GM23338 (cell line): ENCODE results near the gene KAZN. TPM values are rescaled to one million over a fixed set of nuclear protein-coding genes. Genes with fewer than 3 reads are reported as not detected.
A peak's percentile ranks its signal among the peaks of the same experiment; 100 is the strongest.

Source experiments
- ATAC-seq: fragments of 200-7000 bp; cut with Tn5 transposase; 3 replicates; pipeline ENCODE4 v1.9.1; 2020
- DNase-seq: peaks from one replicate; pipeline ENCODE4 v3.0.0-alpha.2; 2015; ENCODE audit warnings: low spot score
- H2AFZ ChIP-seq: fragments of 200-600 bp; sonication (generic); 2 replicates; pipeline ENCODE4 v1.8.0; 2016; ENCODE audit warnings: antibody characterized with exemption, mild to moderate bottlenecking, moderate library complexity
- H3F3A ChIP-seq: fragments of 200-600 bp; sonication (generic); replicated peaks from 2 replicates; pipeline ENCODE4 v1.8.0; 2017; ENCODE audit warnings: antibody characterized with exemption, mixed run types, low read depth
- H3K27ac ChIP-seq: fragments of 200-600 bp; sonication (generic); 2 replicates; pipeline ENCODE4 v1.6.1; 2016; ENCODE audit warnings: low read depth
- H3K27me3 ChIP-seq: fragments of 200-600 bp; sonication (generic); 2 replicates; pipeline ENCODE4 v1.8.0; 2016; ENCODE audit warnings: mild to moderate bottlenecking, mixed run types, moderate library complexity; ENCODE audit not compliant: insufficient read depth
- H3K36me3 ChIP-seq: fragments of 200-600 bp; sonication (generic); 2 replicates; pipeline ENCODE4 v1.8.0; 2016; ENCODE audit warnings: mild to moderate bottlenecking; ENCODE audit not compliant: insufficient read depth
- H3K4me1 ChIP-seq: fragments of 200-600 bp; sonication (generic); 2 replicates; pipeline ENCODE4 v1.8.0; 2016; ENCODE audit warnings: mild to moderate bottlenecking, moderate library complexity; ENCODE audit not compliant: insufficient read depth
- H3K4me2 ChIP-seq: fragments of 200-600 bp; sonication (generic); 2 replicates; pipeline ENCODE4 v1.7.1; 2017; ENCODE audit warnings: mixed run types
- H3K4me3 ChIP-seq: fragments of 200-600 bp; sonication (generic); 2 replicates; pipeline ENCODE4 v1.6.1; 2016; ENCODE audit warnings: mixed run types
- H3K79me2 ChIP-seq: fragments of 200-600 bp; sonication (generic); replicated peaks from 2 replicates; pipeline ENCODE4 v1.8.0; 2017; ENCODE audit warnings: mild to moderate bottlenecking; ENCODE audit not compliant: insufficient read depth
- H3K9me2 ChIP-seq: fragments of 200-600 bp; sonication (generic); 2 replicates; pipeline ENCODE4 v1.8.0; 2017; ENCODE audit not compliant: insufficient read depth
- H4K20me1 ChIP-seq: fragments of 200-600 bp; sonication (generic); replicated peaks from 2 replicates; pipeline ENCODE4 v1.8.0; 2017; ENCODE audit warnings: mild to moderate bottlenecking; ENCODE audit not compliant: insufficient read depth
- H3K27ac Mint-ChIP-seq: 2 replicates; pipeline ENCODE4 v1.8.0; 2020; ENCODE audit warnings: inconsistent platforms, mild to moderate bottlenecking, moderate library complexity, mixed read lengths
- H3K27me3 Mint-ChIP-seq: 3 replicates; pipeline ENCODE4 v1.8.0; 2022; ENCODE audit warnings: low read depth, mild to moderate bottlenecking, moderate library complexity, mixed read lengths, inconsistent platforms; ENCODE audit not compliant: insufficient read depth, poor library complexity
- H3K36me3 Mint-ChIP-seq: 3 replicates; pipeline ENCODE4 v1.8.0; 2021; ENCODE audit warnings: low read depth, mild to moderate bottlenecking, inconsistent platforms, moderate library complexity, mixed read lengths
- H3K4me1 Mint-ChIP-seq: 3 replicates; pipeline ENCODE4 v1.8.0; 2020; ENCODE audit warnings: mild to moderate bottlenecking, inconsistent platforms, mixed read lengths
- H3K4me3 Mint-ChIP-seq: 3 replicates; pipeline ENCODE4 v1.8.0; 2021; ENCODE audit warnings: moderate library complexity, mild to moderate bottlenecking, inconsistent platforms, mixed read lengths
- H3K9me3 Mint-ChIP-seq: 3 replicates; pipeline ENCODE4 v1.8.0; 2020; ENCODE audit warnings: moderate library complexity, mild to moderate bottlenecking, inconsistent platforms, mixed read lengths
- CTCF ChIP-seq, 2 experiments: fragments of 200-600 bp in 1 of 2; sonication (generic) in 1 of 2; conservative IDR thresholded peaks; 2 replicates each; pipeline versions ENCODE4 v1.5.1 to v1.6.1; 2016 to 2017; ENCODE audit warnings: antibody characterized with exemption in 2 of 2, low read depth in 2 of 2, mild to moderate bottlenecking in 2 of 2, moderate library complexity in 1 of 2
- ETS1 ChIP-seq: IDR thresholded peaks from 2 replicates; pipeline ENCODE4 v1.6.1; 2016; ENCODE audit warnings: antibody characterized with exemption
- EZH2phosphoT487 ChIP-seq: fragments of 200-600 bp; sonication (generic); IDR thresholded peaks from one replicate; pipeline ENCODE4 v1.8.1; 2018; ENCODE audit warnings: antibody characterized with exemption; ENCODE audit not compliant: unreplicated experiment
- JUNB ChIP-seq: IDR thresholded peaks from one replicate; pipeline ENCODE4 v1.6.1; 2016; ENCODE audit warnings: antibody characterized with exemption; ENCODE audit not compliant: unreplicated experiment
- POLR2AphosphoS5 ChIP-seq: IDR thresholded peaks from 2 replicates; pipeline ENCODE4 v1.6.1; 2016; ENCODE audit warnings: antibody characterized with exemption, low read depth
- REST ChIP-seq: IDR thresholded peaks from one replicate; pipeline ENCODE4 v1.6.1; 2018; ENCODE audit warnings: antibody characterized with exemption; ENCODE audit not compliant: unreplicated experiment
- ZNF114 ChIP-seq: fragments of 250-450 bp; sonication (Bioruptor Pico); IDR thresholded peaks from 2 replicates; pipeline ENCODE4 v1.5.0; 2020; ENCODE audit warnings: mild to moderate bottlenecking, moderate library complexity
- ZNF331 ChIP-seq: fragments of 250-450 bp; sonication (Bioruptor Pico); IDR thresholded peaks from 2 replicates; pipeline ENCODE4 v1.5.0; 2020; ENCODE audit warnings: low read depth, mild to moderate bottlenecking, moderate library complexity
- ZNF462 ChIP-seq: fragments of 250-450 bp; sonication (Bioruptor Pico); IDR thresholded peaks from 2 replicates; pipeline ENCODE4 v1.5.0; 2020; ENCODE audit warnings: mild to moderate bottlenecking, moderate library complexity
- polyA plus RNA-seq: library from polyadenylated mRNA; unstranded; fragments of >200 nt; fragmentation: Nextera tagmentation; extraction: Ambion mirVana; gene quantifications from 2 replicates; pipeline ENCODE4 v1.2.1, GENCODE V29; 2016
- total RNA-seq: library from RNA; depleted of rRNA; stranded (reverse); fragments of >200 nt; shearing (Covaris generic); gene quantifications from 2 replicates; pipeline ENCODE4 v1.2.3, GENCODE V29; 2014

The KAZN gene
- total and polyA plus RNA-seq, 2 experiments from 2014 or later = 9.9 to 15.0 TPM

GRCh38 chr1:14592004-14592631, 6.4 kb upstream of the KAZN start:
- Histone ChIP-seq H2AFZ (no peak overlapping the region), H3K27ac (no peak overlapping the region), H3K4me1 (peaks cover 53% of the 10 kb centered on the region), H3K9me2 (peaks cover 3% of the 10 kb centered on the region; the same call in 1 of the 2 replicates), H3K79me2 (no peaks in the 10 kb centered on the region), H3K4me2 (peak overlapping the region; percentile 67), H3K36me3 (no peaks in the 10 kb centered on the region), H3K4me3 (no peak overlapping the region), H3K27me3 (peaks cover 57% of the 10 kb centered on the region), H4K20me1 (no peaks in the 10 kb centered on the region; the same call in 1 of the 2 replicates), H3F3A (peaks cover 13% of the 10 kb centered on the region; the same call in 1 of the 2 replicates)
- DNase-seq (no peak), ATAC-seq (no peak)
- no peaks in the 10 kb centered on the region for H3K9me3 Mint-ChIP-seq
- H3K4me1 Mint-ChIP-seq = peaks cover 44% of the 10 kb centered on the region
- no peaks in the 10 kb centered on the region for H3K36me3 Mint-ChIP-seq
- peaks cover 11% of the 10 kb centered on the region for H3K27me3 Mint-ChIP-seq
- no peak for TF ChIP-seq POLR2AphosphoS5
- TF ChIP-seq ETS1 = no peak
- no peak for TF ChIP-seq JUNB
- TF ChIP-seq EZH2phosphoT487 = no peak
- no peak for TF ChIP-seq ZNF331 (CRISPR knock-in tag)
- no peak for TF ChIP-seq ZNF114 (CRISPR knock-in tag)
- TF ChIP-seq ZNF462 (CRISPR knock-in tag) = no peak
- no peak for TF ChIP-seq REST
- no peak for TF ChIP-seq CTCF (conservative IDR thresholded peaks at IDR 0.05; ENCODE audit: low read depth in 2 of 2)
- no peak overlapping the region for H3K27ac Mint-ChIP-seq
- no peak overlapping the region for H3K4me3 Mint-ChIP-seq
